Stimulated activated CD4-positive, alpha-beta T cell treated with anti-CD3 and anti-CD28 coated beads, Interleukin-4, amount 100 ng/mL, for 4 hours (primary cell): Measurements from ENCODE around the gene CD34.
A peak's percentile ranks its signal among the peaks of the same experiment; 100 is the strongest.
"Not testable (repeated sequence)": the region's sequence is repeated elsewhere in the genome, so short reads cannot be mapped to it uniquely, and the experiment has no call there.

Source experiments
- DNase-seq, 2 experiments: peaks; one replicate each; pipeline ENCODE4 v3.0.0-alpha.2; 2020

CD34 gene

DNA sequence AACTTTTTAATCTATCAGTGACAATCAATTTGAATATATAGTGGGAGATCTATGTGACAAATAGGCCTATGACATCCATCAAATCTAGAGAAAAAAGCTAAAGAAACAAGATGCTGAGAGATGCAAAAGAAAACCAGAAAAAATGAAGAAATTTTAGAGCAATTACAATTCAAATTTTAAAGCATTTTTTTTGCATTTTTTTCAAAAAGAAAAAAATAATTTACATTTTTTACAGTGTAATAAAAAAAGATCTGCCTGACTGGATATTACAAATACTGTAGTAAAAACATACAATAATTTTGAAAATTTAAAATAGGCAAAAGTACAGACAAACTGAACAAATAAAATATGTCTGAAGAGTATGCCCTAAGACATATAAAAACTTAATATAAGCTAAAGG lies 14.4 kb downstream of the CD34 start:
- DNase-seq = no peak

DNA sequence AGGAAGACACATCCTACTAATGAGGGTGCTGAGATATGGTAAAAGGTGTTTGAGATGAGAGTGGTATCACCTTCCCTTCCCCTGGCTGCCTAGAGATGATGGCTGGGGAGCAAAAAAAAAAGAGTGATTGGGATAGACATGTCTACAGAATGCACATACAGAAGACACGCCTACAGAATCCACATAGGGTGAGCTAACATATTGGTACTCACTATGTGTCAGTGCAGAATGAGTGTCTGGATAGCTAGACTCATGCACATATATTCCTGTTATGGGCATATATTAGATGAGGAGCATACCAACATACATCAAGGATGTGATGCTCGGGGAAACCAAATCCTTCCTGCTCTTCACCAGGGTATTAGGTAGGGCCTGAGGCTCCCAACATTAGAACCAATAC lies 16.2 kb downstream of the CD34 start:
- no peak for DNase-seq

DNA sequence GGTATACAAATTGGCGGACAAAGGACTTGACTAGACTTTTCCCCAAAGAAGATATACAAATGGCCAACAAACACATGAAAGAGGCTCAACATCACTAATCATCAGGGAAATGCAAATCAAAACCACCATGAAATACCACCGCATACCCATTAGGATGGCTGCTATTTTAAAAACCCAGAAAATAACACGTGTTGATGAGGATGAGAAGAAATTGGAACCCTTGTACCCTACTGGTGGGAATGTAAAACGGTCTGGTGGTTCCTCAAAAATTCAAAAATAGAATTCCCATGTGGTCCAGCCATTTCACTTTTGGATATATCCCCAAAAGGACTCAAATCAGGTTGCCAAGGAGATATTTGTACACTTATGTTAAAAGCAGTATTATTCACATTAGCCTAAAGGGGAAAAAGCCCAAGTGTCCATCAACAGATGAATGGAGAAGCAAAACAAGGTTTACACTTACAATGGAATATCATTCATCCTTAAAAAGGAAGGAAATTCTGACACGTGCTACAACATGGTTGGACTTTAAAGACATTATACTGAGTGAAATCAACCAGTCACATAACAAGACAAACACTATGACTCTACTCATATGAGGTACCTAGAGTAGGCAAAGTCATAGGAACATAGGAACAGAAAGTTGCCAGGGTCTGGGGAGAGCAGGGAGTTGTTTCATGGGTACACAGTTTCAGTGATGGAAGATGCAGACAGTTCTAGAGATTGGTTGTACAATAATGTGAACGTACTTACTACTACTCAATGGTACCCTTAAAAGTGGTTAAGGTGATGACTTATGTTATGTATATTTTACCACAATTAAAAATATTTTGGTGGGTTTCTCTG lies 17.0 kb downstream of the CD34 start:
- no peak for DNase-seq

DNA sequence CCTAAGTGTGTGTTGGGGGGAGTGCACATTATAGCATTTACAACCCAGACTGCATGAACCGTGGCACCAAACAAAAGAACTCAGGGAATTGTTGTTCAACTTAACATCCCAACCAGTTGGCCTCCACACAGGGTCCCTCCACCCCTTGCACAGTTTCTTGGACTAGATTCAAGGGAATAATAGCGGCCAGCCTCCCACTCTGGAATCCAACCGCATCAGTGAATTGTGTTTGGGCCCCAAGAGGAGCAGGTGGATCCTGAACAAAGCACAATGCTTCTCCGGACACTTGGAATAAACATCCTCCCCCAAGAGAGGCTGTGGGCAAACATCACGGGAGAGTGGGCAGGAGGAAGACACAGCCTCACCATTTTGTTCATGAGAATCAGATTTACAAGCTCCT lies 18.2 kb downstream of the CD34 start:
- DNase-seq = no peak

DNA sequence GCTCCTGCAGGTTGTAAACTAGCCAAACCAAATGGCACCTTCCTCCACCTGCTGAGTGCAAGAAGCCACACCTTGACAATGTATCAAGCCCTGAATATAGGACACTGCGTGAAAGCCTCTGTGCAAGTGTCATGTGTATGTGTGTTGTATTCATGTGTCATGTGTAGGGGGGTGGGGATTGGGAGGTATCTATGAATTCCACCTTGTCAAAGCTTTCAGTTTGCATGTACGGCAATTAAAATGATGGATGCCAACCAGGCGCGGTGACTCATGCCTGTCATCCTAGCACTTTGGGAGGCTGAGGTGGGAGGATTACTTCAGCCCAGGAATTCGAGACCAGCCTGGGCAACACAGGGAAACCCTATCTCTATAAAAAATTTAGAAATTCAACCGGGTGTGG lies 19.8 kb downstream of the CD34 start:
- DNase-seq = no peak

DNA sequence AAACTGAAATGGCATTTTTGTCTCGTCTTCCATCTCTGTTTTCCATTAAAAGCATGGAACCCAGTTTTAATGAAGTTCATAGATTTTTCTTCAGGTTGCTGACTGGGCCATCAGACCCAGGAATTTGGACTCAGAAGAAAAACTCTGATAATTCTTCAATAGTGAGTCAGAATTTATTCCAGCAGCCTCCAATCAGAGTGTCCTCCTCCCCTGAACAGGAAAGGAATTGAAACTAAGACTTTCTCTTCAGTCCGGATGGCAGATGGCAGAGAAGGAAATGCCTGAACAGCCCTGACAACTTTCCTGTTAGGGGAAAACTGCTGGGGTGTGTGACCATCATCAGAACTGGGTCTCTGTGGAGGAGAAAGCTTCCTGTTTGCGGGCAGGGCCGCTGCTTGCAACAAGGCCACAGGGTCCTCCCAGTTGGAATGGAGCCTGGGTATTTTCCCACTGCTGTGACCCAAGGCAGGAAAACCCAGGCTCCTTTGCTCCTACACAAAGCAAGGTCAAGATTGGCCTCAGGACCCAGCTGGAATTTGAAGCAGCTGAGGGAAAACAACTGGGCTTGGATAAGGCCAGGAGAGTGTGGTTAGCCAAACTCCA lies 20.7 kb downstream of the CD34 start:
- DNase-seq = no peak

DNA sequence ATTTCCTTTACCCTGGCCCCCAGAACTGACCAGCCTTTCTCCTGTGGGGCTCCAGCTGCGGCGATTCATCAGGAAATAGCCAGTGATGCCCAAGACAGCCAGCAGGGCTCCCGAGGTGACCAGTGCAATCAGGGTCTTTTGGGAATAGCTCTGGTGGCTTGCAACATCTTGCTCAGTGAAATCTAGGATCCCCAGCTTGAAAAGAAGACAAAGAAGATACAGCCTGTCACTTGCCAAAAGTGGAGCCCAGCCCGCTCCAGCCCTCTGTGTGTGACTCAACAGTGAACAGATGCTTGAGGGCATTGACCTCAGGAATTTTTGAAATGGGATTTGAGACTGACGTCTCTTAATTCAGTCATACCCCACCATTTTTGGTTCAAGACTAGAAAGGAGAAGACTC lies 22.3 kb downstream of the CD34 start:
- DNase-seq = no peak

DNA sequence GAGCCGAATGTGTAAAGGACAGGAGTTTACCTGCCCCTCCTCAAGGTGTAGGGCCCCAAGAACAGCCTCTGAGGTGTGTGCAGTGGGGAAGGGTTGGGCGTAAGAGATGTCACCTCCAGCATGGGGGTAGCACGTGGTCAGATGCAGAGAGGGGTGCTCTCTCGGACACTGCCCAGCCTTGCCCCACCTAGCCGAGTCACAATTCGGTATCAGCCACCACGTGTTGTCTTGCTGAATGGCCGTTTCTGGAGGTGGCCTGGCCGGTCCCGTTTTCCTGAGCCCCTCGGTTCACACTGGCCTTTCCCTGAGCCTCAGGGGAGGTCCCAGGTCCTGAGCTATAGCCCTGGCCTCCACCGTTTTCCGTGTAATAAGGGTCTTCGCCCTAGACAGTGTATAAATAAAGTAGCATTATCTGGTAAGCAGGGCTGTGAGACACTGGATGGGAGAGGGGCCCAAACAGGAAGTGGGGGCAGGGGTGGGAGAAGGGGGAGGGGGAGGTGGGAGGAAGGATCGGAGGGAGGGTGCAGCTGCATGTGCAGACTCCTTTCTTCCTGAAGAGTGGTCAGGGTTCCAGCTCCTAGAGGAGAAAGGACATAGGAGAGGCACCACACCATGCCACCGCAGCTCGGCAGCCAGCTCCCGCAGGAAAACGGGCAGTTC lies 23.3 kb downstream of the CD34 start:
- DNase-seq = no peak

DNA sequence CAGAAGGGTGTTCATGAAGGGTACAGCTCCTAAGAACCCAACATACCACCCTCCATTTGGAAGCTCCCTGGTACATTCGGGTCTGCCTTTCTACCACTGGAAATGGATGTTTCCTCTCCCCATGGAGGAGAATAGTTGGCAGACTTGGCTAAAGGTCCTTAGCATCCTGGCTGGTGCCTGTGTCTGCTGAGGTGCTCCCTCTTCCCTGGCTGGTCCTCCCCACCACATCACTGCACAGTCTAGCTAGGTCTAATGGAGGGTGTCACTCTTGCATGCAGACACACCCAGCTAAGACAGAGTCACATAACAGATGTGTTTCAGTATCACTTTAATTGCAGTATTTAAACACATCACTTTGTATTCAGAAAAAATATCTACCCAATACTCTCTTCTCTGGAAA lies 24.7 kb downstream of the CD34 start:
- DNase-seq = no peak

DNA sequence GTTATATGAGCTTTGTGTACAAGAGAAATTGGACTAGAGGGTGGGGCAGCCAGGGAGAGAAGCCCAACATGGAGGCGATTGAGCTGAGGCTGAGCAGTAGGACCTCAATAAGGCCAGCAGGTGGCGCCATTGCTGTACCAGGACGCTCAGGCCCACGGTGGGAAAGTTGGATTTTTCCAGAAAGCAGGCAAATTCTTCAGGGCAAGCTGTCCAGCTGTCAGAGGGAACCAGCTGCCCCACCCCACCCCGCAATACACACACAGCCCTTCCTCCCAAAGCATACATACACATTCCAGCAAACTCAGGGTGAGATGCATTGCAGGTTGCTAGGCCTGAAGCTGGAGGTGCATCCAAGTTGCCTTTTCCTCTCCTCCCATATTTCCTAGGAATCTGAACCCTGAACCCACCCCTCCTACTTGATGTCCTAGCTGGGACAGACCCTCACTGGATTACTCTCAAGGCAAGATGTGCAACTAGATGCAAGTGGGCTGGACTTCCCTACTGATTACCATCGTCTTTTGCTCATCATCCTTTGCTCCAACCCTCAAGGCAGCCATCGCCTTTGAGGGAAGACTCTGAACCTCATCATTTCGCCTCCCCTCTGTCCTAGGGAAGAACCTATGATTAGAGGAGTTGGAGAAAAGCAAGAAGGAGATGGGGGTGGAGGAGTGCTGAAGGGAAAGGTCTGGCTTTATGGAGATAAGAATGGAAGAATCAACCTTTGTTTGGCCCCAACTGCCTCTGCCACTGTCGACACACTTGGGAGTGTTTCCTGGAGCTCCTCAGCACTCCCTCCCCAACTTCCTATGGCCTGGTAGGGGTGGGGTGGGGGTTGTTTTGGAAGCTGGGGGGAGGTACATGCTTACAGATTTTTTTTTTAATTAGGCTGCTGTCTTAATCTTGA lies 25.5 kb downstream of the CD34 start:
- peak; percentile 60 to 64 for DNase-seq

DNA sequence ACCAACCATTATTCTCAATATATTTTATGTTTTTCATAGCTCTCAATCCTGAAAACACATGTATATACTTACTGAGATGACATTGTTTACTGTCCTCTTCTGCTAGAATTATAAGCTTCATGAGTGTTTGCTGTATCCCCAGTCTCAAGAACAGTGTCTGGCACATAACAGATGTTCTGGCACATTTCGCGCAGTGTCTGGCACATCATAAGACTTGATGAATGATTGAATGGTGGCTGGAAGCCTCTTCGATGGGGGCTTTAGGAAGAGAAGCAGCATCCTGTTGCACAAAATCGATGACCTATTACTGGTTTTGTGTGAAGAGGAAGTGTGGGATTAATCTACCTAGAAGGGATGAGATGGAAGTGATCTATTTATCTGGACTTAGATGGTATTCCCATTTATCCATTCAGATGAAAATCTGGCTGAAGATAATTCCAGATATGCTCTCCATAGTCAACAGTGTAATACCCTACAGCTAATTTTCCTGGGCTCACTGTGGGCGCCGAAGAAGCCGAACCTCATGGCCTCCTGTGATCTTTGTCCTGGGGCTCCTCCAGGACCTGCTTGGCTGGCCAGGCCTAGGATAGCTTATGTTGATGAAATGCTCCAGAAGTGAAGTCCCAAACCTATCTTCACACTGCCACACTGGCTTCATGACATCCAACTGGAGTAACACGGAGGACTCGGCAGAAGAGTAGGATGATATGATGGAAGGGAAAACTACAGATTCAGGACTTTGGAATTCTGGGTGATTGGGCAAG lies 26.5 kb downstream of the CD34 start:
- DNase-seq = no peak

DNA sequence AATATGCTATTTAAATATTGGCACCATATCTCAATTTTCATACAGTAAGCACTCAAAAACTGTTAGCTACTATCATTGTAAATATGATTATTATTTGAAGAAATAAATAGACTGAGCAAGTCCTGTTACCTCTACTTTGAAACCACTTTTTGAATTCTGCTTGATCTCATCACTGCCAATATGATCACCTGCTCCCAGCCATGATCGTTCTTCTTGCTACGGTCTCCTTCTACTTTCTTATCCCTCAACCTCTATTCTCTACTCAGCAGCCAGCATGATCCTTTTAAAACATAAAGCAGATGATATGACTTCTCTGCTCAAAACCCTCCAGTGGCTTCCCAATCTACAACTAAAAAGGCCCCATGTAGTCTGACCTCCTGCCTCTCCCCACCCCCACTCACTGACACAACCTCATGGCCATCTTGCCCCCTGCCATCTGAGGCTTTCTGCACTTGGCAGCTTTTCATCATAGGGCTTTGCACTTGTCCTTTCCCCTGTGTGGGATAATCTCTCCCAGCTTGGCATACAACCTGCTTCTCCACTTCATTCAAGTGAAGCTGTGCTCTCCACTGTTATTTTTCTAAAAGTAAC lies 27.2 kb downstream of the CD34 start:
- DNase-seq = no peak

DNA sequence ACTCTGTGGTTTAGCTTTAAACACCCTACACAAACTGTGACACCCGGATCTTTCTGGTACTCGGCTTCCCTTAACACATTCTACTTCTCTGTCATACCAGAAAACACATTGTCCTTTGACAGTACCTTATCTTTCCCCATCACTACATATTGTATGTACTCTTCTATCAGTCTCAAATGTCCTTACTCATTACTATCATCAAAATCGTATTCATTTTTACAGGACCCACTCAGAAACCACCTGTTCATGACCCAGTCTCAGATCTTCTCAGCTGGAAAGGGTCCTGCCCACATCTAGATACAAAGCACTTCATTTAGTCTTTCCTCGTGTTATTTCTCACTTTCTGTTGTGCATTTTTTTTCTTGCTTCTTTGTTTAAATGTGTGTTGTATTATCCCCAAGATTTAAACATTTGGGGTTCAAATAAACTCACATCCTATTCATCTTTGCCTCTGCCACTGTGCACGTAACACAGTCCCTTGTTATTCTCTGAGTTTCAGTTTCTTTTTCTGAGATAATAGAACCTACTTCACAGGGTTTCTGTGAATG lies 27.7 kb downstream of the CD34 start:
- DNase-seq = no peak

DNA sequence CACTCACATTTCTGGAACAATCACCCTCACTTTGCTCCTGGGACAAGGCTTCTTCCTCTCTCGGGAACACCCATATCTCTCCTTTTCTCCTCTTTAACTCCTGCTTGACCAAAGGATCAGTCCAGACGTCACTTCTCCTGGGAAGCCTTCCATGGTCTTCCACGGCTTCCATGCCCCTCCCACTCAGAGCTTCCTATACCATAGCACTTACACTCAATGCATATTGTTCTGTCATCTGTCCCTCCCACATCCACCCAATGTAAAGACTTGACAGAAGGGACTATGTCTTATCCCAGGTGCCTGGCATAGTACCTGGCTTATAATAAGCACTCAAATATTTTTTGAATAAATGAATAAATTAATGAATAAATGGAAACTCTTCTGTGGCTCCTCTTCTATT lies 28.2 kb downstream of the CD34 start:
- DNase-seq = no peak

DNA sequence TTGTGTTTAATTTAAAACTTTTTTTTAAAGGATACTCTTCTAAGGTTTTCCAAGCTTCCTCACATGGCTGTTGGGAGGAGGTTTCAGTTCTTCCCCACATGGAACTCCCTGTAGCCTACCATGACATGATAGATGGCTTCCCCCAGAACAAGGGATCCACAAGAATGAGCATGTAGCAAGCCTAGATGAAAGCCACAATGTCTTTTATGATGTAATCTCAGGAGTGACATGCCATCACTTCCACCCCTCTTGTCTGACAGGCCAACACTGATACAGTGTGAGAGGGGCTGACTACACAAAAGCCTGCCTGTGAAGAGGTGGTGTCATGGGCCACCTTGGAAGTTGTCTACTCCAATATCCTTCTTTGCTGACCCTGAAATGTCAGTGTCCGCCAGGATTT lies 32.0 kb downstream of the CD34 start:
- DNase-seq = no peak

DNA sequence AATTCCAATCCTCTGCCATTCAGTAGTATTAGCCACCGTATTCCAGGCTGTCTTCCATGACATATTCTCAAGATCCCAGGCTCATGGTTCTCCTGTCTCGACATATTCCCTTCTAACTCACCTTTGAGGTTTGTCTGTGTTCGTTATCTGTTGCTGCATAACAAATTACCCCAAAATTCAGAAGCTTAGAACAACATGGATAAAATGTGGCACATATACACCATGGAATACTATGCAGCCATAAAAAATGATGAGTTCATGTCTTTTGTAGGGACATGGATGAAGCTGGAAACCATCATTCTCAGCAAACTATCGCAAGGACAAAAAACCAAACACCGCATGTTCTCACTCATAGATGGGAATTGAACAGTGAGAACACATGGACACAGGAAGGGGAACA lies 33.0 kb downstream of the CD34 start:
- DNase-seq = not testable (repeated sequence)

DNA sequence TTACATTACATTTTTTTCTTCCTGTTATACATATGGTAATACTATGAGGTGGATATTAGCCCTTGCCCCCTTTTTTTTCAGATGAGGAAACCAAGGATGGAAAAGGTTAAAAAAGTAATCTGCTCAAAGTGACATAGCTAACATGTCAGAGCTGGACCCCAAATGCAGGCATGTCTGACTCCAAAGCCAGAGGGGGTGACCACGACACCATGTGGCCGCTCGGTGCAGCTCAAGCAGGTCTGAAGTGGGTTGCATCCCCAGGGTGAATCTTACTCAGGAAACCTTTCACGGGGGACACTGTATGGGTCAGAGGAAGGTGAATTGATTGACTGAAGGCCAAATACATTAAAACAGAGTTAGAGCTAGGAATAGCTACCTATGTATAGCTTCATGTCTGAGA lies 34.8 kb downstream of the CD34 start:
- no peak for DNase-seq

DNA sequence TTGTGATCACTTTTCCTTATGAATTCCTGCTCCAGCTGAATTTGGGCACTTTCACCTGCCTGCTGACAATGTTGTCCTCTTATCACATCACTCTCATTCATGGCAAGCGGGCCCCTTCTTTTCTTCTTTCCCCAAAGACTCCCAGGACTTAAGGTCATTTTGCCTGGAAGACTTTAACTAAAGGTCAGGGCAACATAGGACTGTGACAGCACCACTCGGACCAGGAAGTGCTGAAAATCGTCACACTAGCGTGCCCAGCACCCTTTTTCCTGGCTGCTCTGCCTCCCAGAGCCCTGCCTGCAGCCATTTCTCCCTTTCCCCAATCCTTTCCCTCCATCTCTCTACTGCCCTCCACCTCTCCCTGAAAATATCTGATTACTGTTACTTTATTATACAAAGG lies 35.4 kb downstream of the CD34 start:
- DNase-seq = no peak

DNA sequence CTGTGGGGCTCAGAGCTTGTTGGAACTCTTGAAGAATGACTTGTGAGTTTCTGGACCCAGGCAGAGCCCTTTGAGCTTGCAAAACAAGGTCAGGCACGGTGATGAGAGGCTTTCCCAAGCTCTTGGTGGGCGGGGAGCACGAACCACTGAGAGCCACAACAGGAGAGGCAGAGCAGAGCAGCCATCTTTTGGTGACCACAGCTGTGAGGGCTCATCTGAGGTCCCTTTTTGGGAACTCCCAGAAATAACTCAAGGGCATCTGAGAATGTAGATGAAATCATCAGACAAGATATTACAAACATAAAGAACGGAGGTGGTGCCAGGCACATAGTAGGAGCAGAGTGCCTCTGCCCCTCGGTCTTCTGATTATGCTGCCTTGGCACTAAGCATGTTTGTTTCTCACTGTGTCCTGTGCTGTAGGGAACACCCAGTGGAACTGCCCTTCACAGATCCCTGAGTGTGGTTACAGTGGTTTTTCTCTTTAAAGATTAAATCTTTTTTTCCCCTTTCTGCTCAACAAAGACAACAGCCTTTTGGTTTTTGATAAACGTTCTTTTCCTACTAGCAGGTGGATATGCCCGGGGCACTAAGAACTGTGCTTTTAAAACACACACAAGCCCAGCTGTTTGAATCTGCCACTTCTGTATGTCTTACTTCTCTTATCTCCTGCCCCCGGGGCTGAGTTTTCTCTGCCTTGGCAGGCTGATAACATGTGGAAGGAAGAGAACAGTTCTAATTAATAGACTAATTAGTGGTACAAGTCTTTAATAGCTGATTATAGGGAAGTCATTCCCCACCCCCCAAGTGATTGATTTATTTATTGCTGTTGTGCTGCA lies 37.7 kb downstream of the CD34 start:
- DNase-seq = peak in 1 of 2 experiments; percentile 10

DNA sequence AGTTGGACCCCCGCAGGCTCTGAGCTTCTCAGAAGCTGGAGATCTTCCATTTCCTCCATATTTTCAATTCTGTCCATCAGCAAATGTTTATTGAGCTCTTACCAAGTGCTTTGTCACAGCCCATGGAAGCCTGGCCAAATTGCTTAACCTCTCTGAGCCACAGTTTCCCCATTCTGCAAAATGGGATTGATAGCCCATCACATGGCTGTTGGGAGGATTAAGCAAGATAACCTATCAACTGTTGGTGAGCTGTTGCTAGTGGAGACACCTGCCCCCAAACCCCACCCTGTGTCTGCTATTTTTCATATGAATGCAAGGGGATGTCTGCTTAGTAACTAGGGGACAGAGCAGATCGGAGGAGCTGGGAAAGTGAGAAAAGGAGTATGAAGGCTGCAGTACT lies 38.3 kb downstream of the CD34 start:
- no peak for DNase-seq
